K562 (cell line): ENCODE measurements around the gene ITPR1. TPM values are rescaled to one million over a fixed set of nuclear protein-coding genes. Genes with fewer than 3 reads are reported as not detected.

Experiments used
- ARID1B ChIP-seq: fragments of 450-650 bp; IDR thresholded peaks from 2 replicates; pipeline ENCODE4 v1.6.1; 2016; ENCODE audit warnings: antibody characterized with exemption, mild to moderate bottlenecking, inconsistent platforms
- NR0B1 ChIP-seq: fragments of 450-650 bp; IDR thresholded peaks from one replicate; pipeline ENCODE4 v1.6.1; 2018; ENCODE audit warnings: mild to moderate bottlenecking, moderate library complexity; ENCODE audit not compliant: partially characterized antibody
- POLR2AphosphoS2 ChIP-seq: IDR thresholded peaks from 2 replicates; pipeline ENCODE4 v1.6.1; 2012; ENCODE audit warnings: low read length, improper control_type of control experiment
- RAD51 ChIP-seq: fragments of 450-650 bp; IDR thresholded peaks from 2 replicates; pipeline ENCODE4 v1.7.1; 2016; ENCODE audit warnings: low read depth, mild to moderate bottlenecking, borderline replicate concordance
- THAP12 ChIP-seq: fragments of 250-450 bp; sonication (Bioruptor Pico); IDR thresholded peaks from 2 replicates; pipeline ENCODE4 v1.9.0; 2021; ENCODE audit warnings: mild to moderate bottlenecking, inconsistent platforms
- TOE1 ChIP-seq, 2 experiments: fragments of 450-650 bp in 1 of 2; sonication (generic) in 1 of 2; formaldehyde crosslinking in 1 of 2; IDR thresholded peaks; 2 replicates each; pipeline versions ENCODE4 v1.7.1 to v1.8.0; 2016 to 2022; ENCODE audit warnings: borderline replicate concordance in 2 of 2, mild to moderate bottlenecking in 2 of 2, antibody characterized with exemption in 1 of 2, inconsistent platforms in 1 of 2, low read depth in 1 of 2, missing genetic modification reagents in 1 of 2, moderate library complexity in 1 of 2
- ZNF717 ChIP-seq: fragments of 250-450 bp; sonication (Bioruptor Pico); IDR thresholded peaks from 2 replicates; pipeline ENCODE4 v1.5.0; 2021
- polyA plus RNA-seq, 8 experiments: library from polyadenylated mRNA; depleted of rRNA in 4 of 8; stranded (reverse) in 5 of 8; unstranded in 3 of 8; fragments of >200 nt; fragmentation: Nextera tagmentation in 2 of 8; fragmentation: Illumina TruSeq in 1 of 8; extraction: Ambion mirVana in 2 of 8; extraction: Trizol in 1 of 8; gene quantifications; 2 replicates each; pipeline versions ENCODE4 v1.2.1 to v1.2.3, GENCODE V29; 2011 to 2014; ENCODE audit warnings: inconsistent platforms in 1 of 8, missing spikeins in 1 of 8
- total RNA-seq, 7 experiments: library from RNA; depleted of rRNA in 6 of 7; stranded (reverse); fragments of >200 nt in 6 of 7; fragmentation: Illumina TruSeq in 2 of 7; extraction: Trizol in 2 of 7; gene quantifications; 2 replicates each; pipeline versions ENCODE4 v1.2.1 to v1.2.3, GENCODE V29; 2011 to 2021; ENCODE audit warnings: low replicate concordance in 1 of 7
- TF ChIP-seq, protein P1 (sequence below), 2 experiments: fragments of 450-650 bp; formaldehyde crosslinking in 1 of 2; IDR thresholded peaks; 2 replicates each; pipeline versions ENCODE4 v1.4.0 to v1.6.1; 2014 to 2020; ENCODE audit warnings: mild to moderate bottlenecking in 2 of 2, borderline replicate concordance in 1 of 2, low read depth in 1 of 2

ITPR1 gene
- total and polyA plus RNA-seq, 9 of the 15 experiments (the other 6 are each of a cell fraction or from before 2014, with no cell fraction given): 22.4 to 40.0 (median 27.4) TPM

- TF ChIP-seq, protein P1, sequence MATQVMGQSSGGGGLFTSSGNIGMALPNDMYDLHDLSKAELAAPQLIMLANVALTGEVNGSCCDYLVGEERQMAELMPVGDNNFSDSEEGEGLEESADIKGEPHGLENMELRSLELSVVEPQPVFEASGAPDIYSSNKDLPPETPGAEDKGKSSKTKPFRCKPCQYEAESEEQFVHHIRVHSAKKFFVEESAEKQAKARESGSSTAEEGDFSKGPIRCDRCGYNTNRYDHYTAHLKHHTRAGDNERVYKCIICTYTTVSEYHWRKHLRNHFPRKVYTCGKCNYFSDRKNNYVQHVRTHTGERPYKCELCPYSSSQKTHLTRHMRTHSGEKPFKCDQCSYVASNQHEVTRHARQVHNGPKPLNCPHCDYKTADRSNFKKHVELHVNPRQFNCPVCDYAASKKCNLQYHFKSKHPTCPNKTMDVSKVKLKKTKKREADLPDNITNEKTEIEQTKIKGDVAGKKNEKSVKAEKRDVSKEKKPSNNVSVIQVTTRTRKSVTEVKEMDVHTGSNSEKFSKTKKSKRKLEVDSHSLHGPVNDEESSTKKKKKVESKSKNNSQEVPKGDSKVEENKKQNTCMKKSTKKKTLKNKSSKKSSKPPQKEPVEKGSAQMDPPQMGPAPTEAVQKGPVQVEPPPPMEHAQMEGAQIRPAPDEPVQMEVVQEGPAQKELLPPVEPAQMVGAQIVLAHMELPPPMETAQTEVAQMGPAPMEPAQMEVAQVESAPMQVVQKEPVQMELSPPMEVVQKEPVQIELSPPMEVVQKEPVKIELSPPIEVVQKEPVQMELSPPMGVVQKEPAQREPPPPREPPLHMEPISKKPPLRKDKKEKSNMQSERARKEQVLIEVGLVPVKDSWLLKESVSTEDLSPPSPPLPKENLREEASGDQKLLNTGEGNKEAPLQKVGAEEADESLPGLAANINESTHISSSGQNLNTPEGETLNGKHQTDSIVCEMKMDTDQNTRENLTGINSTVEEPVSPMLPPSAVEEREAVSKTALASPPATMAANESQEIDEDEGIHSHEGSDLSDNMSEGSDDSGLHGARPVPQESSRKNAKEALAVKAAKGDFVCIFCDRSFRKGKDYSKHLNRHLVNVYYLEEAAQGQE (IDR thresholded peaks at IDR 0.05; ENCODE audit: borderline replicate concordance): peak; percentile 31; the same call in 1 of the 2 replicates
- TF ChIP-seq, protein P1 (CRISPR knock-in tag; IDR thresholded peaks at IDR 0.05; ENCODE audit: low read depth): peak; percentile 55; the same call in 1 of the 2 replicates
- TF ChIP-seq TOE1 (IDR thresholded peaks at IDR 0.05; ENCODE audit: borderline replicate concordance) (peak; percentile 80), TOE1 (CRISPR knock-in tag; IDR thresholded peaks at IDR 0.05; ENCODE audit: borderline replicate concordance, low read depth) (no peak), ARID1B (peak; percentile 49), RAD51 (peak; percentile 7; the same call in 1 of the 2 replicates), NR0B1 (no peak), THAP12 (peak; percentile 62; the same call in 1 of the 2 replicates), ZNF717 (CRISPR knock-in tag) (no peak), POLR2AphosphoS2 (peak; percentile 91; the same call in 1 of the 2 replicates)
These were observed at the start of gene ITPR1 (continued) for GRCh38 chr3:4493014-4493940.
